T-helper 1 cell treated with Interleukin-12 subunit alpha and Interleukin-12 subunit beta and Interleukin-4 antibody, amounts not matched to agents 30 μg/mL and 1 μg/mL, for 36 hours (primary cell): ENCODE results near the gene SNRPN.
"Not testable (repeated sequence)": the region's sequence is repeated elsewhere in the genome, so short reads cannot be mapped to it uniquely, and the experiment has no call there.

Source experiments
- H3K27ac Mint-ChIP-seq: one replicate; pipeline ENCODE4 v1.8.0; 2021; ENCODE audit warnings: mild to moderate bottlenecking, mixed read lengths
- H3K27me3 Mint-ChIP-seq: one replicate; pipeline ENCODE4 v1.8.0; 2021; ENCODE audit warnings: low read depth, mixed read lengths
- H3K36me3 Mint-ChIP-seq: one replicate; pipeline ENCODE4 v1.8.0; 2021; ENCODE audit warnings: low read depth, mixed read lengths
- H3K4me1 Mint-ChIP-seq: one replicate; pipeline ENCODE4 v1.8.0; 2021; ENCODE audit warnings: low read depth, mixed read lengths
- H3K4me3 Mint-ChIP-seq: one replicate; pipeline ENCODE4 v1.8.0; 2021; ENCODE audit warnings: mild to moderate bottlenecking, moderate library complexity, mixed read lengths
- H3K9me3 Mint-ChIP-seq: one replicate; pipeline ENCODE4 v1.8.0; 2021; ENCODE audit warnings: mixed read lengths

The SNRPN gene

DNA sequence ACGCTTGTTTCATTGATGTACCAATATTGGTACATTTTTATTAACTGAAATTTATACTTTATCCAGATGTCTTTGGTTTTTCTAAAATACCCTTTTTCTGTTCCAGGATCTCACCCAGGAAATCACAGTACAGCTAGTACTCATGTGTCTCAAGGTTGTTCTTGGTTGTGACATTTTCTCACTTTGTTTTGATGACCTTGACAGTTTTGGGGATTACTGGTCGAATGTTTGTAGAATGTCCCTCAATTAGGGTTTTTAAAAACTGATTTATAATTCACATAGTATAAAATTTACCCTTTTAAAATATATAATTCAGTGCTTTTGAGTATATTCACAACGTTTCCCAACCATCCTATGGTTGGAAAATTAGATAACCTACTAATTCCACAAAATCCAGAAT, 6.3 kb upstream of the SNRPN start:
- Mint-ChIP-seq H3K9me3 (peaks cover 13% of the 10 kb centered on the region), H3K4me1 (no peaks in the 10 kb centered on the region), H3K27ac (no peak overlapping the region), H3K4me3 (no peak overlapping the region), H3K27me3 (no peaks in the 10 kb centered on the region), H3K36me3 (no peaks in the 10 kb centered on the region)

DNA sequence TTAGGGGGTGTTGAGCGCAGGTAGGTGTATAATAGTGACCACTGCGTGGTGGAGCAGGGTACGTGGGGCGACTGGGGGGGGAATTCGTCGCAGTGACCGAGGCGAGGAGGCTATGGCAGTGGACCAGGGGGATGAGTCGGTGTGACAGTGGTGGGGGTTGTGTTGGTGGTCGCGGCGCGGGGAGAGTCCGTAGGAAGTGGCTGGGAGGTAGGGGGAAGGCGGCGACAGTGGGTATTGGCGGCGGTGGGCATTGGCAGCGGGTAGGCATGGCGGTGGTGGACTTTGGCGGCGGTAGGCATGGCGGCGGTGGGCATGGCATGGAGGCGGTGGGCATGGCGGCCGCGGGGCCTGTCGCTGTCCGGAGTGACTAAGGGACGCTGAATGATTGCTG, 739 bp downstream of the SNRPN start:
- H3K9me3 Mint-ChIP-seq = peaks cover 22% of the 10 kb centered on the region
- peak overlapping the region; percentile 95 for H3K4me3 Mint-ChIP-seq
- no peaks in the 10 kb centered on the region for H3K27me3 Mint-ChIP-seq
- peaks cover 4% of the 10 kb centered on the region for H3K36me3 Mint-ChIP-seq
- peak overlapping the region; percentile 96 for H3K27ac Mint-ChIP-seq
- peaks cover 6% of the 10 kb centered on the region for H3K4me1 Mint-ChIP-seq

DNA sequence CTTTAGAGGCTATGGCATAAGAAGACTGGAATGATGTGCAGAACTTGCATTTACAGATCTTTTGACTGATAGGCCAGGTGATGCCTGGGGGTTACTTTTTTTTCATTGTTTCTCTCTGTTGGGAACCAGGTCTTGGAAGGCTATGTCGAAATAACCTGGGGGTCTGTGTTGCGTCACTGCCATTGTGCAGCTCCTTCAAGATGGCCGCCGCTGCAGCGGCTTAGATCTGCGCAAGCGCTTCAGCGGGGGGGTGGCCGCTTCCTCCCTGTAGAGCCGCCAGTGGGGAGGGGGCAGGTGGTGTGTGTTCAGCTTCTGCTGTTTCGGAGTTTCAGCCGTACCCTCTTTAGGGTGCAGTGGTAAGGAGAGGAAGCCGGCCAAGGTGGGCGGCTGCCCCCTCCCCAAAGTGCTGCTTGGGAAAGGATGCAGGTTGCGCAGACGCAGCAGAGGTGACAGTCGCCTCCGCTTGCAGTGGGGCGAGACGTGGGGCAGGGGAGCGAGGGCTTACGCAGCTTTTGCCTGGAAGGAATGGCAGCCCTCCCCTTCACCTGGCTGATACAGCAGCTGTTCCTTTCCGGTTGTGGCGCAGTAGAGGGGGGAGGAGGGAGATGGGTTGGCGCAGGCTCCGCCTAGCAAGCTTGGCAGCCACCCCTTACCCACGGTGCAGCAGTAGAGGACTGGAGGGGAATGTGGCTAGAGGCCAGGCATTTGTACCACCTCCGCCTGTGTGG, 1.5 kb downstream of the SNRPN start:
- Mint-ChIP-seq H3K36me3 (peaks cover 4% of the 10 kb centered on the region), H3K27me3 (no peaks in the 10 kb centered on the region), H3K4me3 (peak overlapping the region; percentile 95), H3K27ac (peak overlapping the region; percentile 96), H3K4me1 (peaks cover 6% of the 10 kb centered on the region), H3K9me3 (peaks cover 29% of the 10 kb centered on the region)

DNA sequence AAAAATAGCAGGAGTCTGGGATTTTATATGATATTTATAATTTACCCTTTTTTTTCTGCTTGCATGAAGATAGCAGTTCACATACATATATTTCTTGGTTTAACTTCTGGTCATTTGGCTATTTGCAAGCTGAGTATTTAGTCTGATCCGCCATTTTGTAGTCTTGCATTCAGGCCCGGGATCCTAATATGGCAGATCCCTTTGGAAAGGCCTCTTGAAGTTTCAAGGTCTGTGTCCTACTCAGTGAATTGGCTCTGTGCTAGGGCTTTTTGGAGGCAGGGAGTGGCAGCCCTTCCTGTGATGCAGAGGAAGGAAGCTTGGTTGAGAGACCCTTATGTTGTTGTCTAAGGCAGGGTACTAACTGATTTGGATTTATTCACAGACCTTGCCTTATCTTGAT, 2.9 kb downstream of the SNRPN start:
- H3K9me3 Mint-ChIP-seq = peaks cover 23% of the 10 kb centered on the region
- peaks cover 6% of the 10 kb centered on the region for H3K4me1 Mint-ChIP-seq
- no peaks in the 10 kb centered on the region for H3K27me3 Mint-ChIP-seq
- peaks cover 4% of the 10 kb centered on the region for H3K36me3 Mint-ChIP-seq
- no peak overlapping the region for H3K4me3 Mint-ChIP-seq
- H3K27ac Mint-ChIP-seq = no peak overlapping the region

GRCh38 chr15:24961967-24962366, 7.2 kb downstream of the SNRPN start:
- Mint-ChIP-seq H3K27me3 (no peaks in the 10 kb centered on the region), H3K4me1 (peaks cover 4% of the 10 kb centered on the region), H3K9me3 (peaks cover 50% of the 10 kb centered on the region), H3K27ac (no peak overlapping the region), H3K4me3 (no peak overlapping the region), H3K36me3 (peaks cover 38% of the 10 kb centered on the region)

DNA sequence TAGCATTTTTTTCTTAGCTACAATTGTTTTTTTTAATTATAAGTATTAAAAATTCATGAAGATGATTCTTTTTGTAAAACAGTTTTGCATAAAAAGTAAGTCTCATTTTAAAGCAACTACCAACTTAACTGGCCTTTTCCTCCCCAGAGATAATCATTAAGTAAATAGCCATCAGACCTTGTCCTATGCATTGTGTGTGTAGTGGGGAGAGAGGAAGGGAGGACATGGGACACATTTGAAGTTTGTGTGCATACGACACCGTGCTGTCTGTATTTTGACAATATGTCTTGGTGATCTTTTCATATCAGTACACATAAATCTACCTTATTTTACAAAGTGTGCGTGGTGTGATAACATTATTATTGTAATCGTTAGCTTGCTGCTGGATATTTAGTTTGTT, 8.1 kb downstream of the SNRPN start:
- H3K36me3 Mint-ChIP-seq = peaks cover 44% of the 10 kb centered on the region
- no peaks in the 10 kb centered on the region for H3K4me1 Mint-ChIP-seq
- no peak overlapping the region for H3K27ac Mint-ChIP-seq
- peaks cover 49% of the 10 kb centered on the region for H3K9me3 Mint-ChIP-seq
- H3K4me3 Mint-ChIP-seq = no peak overlapping the region
- H3K27me3 Mint-ChIP-seq = no peaks in the 10 kb centered on the region

GRCh38 chr15:24966364-24967103, 11.7 kb downstream of the SNRPN start:
- Mint-ChIP-seq H3K27me3 (no peaks in the 10 kb centered on the region), H3K4me3 (no peak overlapping the region), H3K9me3 (peaks cover 42% of the 10 kb centered on the region), H3K4me1 (no peaks in the 10 kb centered on the region), H3K36me3 (peaks cover 55% of the 10 kb centered on the region), H3K27ac (no peak overlapping the region)

GRCh38 chr15:24971052-24971451, 16.3 kb downstream of the SNRPN start:
- H3K27me3 Mint-ChIP-seq = no peaks in the 10 kb centered on the region
- no peak overlapping the region for H3K4me3 Mint-ChIP-seq
- H3K4me1 Mint-ChIP-seq = no peaks in the 10 kb centered on the region
- no peak overlapping the region for H3K27ac Mint-ChIP-seq
- H3K36me3 Mint-ChIP-seq = peaks cover 58% of the 10 kb centered on the region
- peaks cover 51% of the 10 kb centered on the region for H3K9me3 Mint-ChIP-seq

GRCh38 chr15:24971772-24972171, 17.0 kb downstream of the SNRPN start:
- Mint-ChIP-seq H3K4me1 (no peaks in the 10 kb centered on the region), H3K27ac (no peak overlapping the region), H3K36me3 (peaks cover 60% of the 10 kb centered on the region), H3K4me3 (no peak overlapping the region), H3K27me3 (no peaks in the 10 kb centered on the region), H3K9me3 (peaks cover 51% of the 10 kb centered on the region)

- not testable (repeated sequence) for H3K27ac Mint-ChIP-seq, H3K4me3 Mint-ChIP-seq, H3K4me1 Mint-ChIP-seq, H3K27me3 Mint-ChIP-seq
- Mint-ChIP-seq H3K36me3 (peaks cover 59% of the 10 kb centered on the region), H3K9me3 (peaks cover 51% of the 10 kb centered on the region)
Measured at GRCh38 chr15:24972707-24973106, 17.9 kb downstream of the SNRPN start.

GRCh38 chr15:24976932-24977331, 22.1 kb downstream of the SNRPN start:
- H3K4me3 Mint-ChIP-seq = no peak overlapping the region
- H3K27me3 Mint-ChIP-seq = no peaks in the 10 kb centered on the region
- H3K27ac Mint-ChIP-seq = no peak overlapping the region
- peaks cover 67% of the 10 kb centered on the region for H3K36me3 Mint-ChIP-seq
- H3K4me1 Mint-ChIP-seq = no peaks in the 10 kb centered on the region
- peaks cover 71% of the 10 kb centered on the region for H3K9me3 Mint-ChIP-seq

DNA sequence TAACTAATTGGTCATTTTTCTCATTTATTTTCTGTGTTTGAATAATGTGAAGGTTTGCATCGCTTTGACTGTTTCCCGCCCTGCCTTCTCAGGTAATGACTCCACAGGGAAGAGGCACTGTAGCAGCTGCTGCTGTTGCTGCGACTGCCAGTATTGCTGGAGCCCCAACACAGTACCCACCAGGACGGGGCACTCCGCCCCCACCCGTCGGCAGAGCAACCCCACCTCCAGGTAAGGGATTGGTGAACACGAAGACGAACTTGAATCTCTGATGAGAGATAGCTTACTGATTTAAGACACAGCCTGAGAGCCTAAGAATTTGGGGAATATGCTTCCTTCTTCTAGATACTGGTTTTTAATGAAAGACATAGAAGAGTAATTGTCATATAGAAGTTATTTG, 22.9 kb downstream of the SNRPN start:
- no peak overlapping the region for H3K27ac Mint-ChIP-seq
- no peaks in the 10 kb centered on the region for H3K27me3 Mint-ChIP-seq
- peaks cover 72% of the 10 kb centered on the region for H3K9me3 Mint-ChIP-seq
- H3K4me3 Mint-ChIP-seq = no peak overlapping the region
- H3K36me3 Mint-ChIP-seq = peaks cover 74% of the 10 kb centered on the region
- no peaks in the 10 kb centered on the region for H3K4me1 Mint-ChIP-seq

GRCh38 chr15:24985224-24985623, 30.4 kb downstream of the SNRPN start:
- Mint-ChIP-seq H3K4me3 (no peak overlapping the region), H3K27ac (no peak overlapping the region), H3K36me3 (peaks cover 68% of the 10 kb centered on the region), H3K27me3 (no peaks in the 10 kb centered on the region), H3K9me3 (peaks cover 70% of the 10 kb centered on the region), H3K4me1 (no peaks in the 10 kb centered on the region)

GRCh38 chr15:24986653-24987052, 31.9 kb downstream of the SNRPN start:
- peaks cover 77% of the 10 kb centered on the region for H3K9me3 Mint-ChIP-seq

DNA sequence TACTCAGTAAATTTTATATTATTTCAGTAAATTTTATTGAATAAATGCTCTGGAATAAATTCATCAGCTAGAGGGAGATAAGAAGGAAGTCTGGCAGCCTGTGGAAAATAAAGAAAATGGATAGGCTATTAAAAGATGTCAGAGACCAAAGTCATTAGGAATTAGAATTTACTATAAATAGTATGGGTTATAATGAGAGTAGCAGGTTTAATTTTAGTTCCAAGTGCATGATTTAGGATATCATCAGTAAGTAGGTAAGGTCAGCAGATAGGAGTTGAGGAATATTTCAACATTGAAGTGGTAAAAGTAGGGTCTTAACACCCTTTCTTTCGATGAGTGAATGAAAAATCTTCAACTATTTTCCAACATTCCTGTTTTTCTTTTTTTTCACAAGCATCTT, 64.6 kb downstream of the SNRPN start:
- Mint-ChIP-seq H3K4me3 (no peak overlapping the region), H3K27ac (no peak overlapping the region), H3K27me3 (no peaks in the 10 kb centered on the region), H3K36me3 (peaks cover 22% of the 10 kb centered on the region), H3K9me3 (peaks cover 68% of the 10 kb centered on the region), H3K4me1 (no peaks in the 10 kb centered on the region)

More at GRCh38 chr15:24986653-24987052, 31.9 kb downstream of the SNRPN start:
- Mint-ChIP-seq H3K27me3 (no peaks in the 10 kb centered on the region), H3K4me1 (no peaks in the 10 kb centered on the region), H3K27ac (no peak overlapping the region), H3K4me3 (no peak overlapping the region), H3K36me3 (peaks cover 64% of the 10 kb centered on the region)
